Measurements from ENCODE around the gene PTGES2.
A peak's percentile ranks its signal among the peaks of the same experiment; 100 is the strongest.

The PTGES2 gene

GRCh38 chr9:128128836-128129590 is 1.5 kb upstream of the PTGES2 start:
- H3K4me1 Mint-ChIP-seq: peaks cover 51% of the 10 kb centered on the region
- no peak overlapping the region for H3K27ac Mint-ChIP-seq
- no peak for DNase-seq
- no peaks in the 10 kb centered on the region for H3K9me3 Mint-ChIP-seq
- peak overlapping the region; percentile 98 to 99 for H3K4me3 Mint-ChIP-seq
- no peak for ATAC-seq
- peaks cover 20% of the 10 kb centered on the region for H3K27me3 Mint-ChIP-seq

DNA sequence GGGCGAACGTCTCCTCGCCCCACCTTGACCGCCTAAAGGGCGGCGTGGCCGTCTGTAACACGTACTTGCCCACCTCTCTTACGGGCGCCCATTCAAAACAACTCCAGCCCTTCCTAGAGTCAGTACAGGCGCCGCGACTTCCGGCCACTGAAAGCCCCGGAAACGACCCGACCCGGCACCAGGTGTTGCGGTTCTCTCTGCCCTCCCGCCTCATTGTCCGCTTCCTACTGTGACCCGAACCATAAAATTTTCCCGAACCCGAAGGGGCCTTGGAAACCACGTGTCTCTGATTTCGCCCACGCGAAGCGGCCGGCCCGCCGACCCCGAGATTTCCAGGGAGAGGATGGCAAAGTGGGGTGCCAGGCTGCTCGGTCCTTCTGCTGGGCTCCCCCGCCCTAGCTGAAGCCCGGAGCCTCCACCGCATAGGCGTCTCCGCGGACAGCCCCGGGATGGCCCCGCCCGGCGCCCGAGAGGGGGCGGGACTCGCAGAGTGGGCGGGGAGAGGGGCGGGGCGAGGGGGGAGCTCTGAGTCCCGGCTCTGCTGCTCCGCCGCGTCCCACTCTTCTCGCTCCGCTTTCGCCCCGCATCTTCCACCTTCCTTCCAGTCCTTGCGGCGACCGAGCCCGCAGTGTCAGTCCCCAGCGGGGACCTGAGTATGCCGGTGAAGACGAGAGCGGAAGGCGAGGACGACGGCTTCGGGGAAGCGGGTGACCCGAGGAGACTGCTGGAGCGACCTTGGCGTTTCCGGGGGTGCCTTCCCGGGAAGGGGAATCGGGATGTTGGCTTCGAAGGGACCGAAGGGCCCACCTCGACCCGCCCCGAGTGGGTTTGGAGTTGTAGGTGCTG is 684 bp upstream of the PTGES2 start:
- Mint-ChIP-seq H3K4me3 (peak overlapping the region; percentile 98 to 99), H3K9me3 (no peaks in the 10 kb centered on the region), H3K27ac (peak overlapping the region; percentile 98 to 100), H3K4me1 (peaks cover 47% of the 10 kb centered on the region), H3K27me3 (peaks cover 12% of the 10 kb centered on the region)
- ATAC-seq (peak; percentile 88), DNase-seq (peak; percentile 91)

- ATAC-seq: no peak
- H3K4me3 Mint-ChIP-seq: peak overlapping the region; percentile 98 to 99
- H3K27ac Mint-ChIP-seq: peak overlapping the region in 1 of 2 donors; percentile 55
- no peaks in the 10 kb centered on the region for H3K9me3 Mint-ChIP-seq
- no peak for DNase-seq
- no peaks in the 10 kb centered on the region for H3K27me3 Mint-ChIP-seq
- H3K4me1 Mint-ChIP-seq: peaks cover 44% of the 10 kb centered on the region
These were observed 1.8 kb downstream of the PTGES2 start for GRCh38 chr9:128125580-128126354.

GRCh38 chr9:128124873-128125579 is 2.5 kb downstream of the PTGES2 start:
- Mint-ChIP-seq H3K27me3 (no peaks in the 10 kb centered on the region), H3K4me1 (peaks cover 44% of the 10 kb centered on the region), H3K9me3 (no peaks in the 10 kb centered on the region), H3K4me3 (peak overlapping the region; percentile 19 to 20), H3K27ac (peak overlapping the region in 1 of 2 donors; percentile 61)
- no peak for ATAC-seq
- DNase-seq: peak in 1 of 2 donors; percentile 50

- DNase-seq: no peak
- H3K4me3 Mint-ChIP-seq: no peak overlapping the region
- H3K27ac Mint-ChIP-seq: no peak overlapping the region
- H3K9me3 Mint-ChIP-seq: no peaks in the 10 kb centered on the region
- ATAC-seq: no peak
- no peaks in the 10 kb centered on the region for H3K27me3 Mint-ChIP-seq
- peaks cover 41% of the 10 kb centered on the region for H3K4me1 Mint-ChIP-seq
These were observed 3.1 kb downstream of the PTGES2 start for GRCh38 chr9:128124451-128124850.

GRCh38 chr9:128123451-128124080 is 4.0 kb downstream of the PTGES2 start:
- DNase-seq: no peak
- Mint-ChIP-seq H3K4me3 (no peak overlapping the region), H3K27ac (peak overlapping the region in 1 of 2 donors; percentile 30), H3K9me3 (no peaks in the 10 kb centered on the region), H3K4me1 (peaks cover 34% of the 10 kb centered on the region), H3K27me3 (no peaks in the 10 kb centered on the region)
- ATAC-seq: no peak

DNA sequence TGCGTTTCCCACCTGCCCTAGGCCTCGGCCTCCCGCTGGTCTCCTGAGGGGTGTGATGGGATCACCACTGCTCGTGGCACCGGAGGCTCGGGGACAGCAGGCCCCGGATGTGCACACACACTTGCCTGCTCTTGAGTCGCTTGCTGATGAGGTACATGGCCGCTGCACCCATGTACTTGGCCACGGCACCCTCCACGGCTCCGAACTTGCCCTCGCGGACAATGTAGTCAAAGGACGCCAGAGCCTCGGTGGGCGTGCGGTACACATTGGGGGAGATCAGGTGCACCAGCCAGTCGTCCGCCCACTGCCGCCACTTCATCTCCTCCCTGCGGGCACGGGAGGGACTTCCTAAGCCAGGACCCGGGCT is 4.7 kb downstream of the PTGES2 start:
- Mint-ChIP-seq H3K27ac (no peak overlapping the region), H3K4me1 (peaks cover 34% of the 10 kb centered on the region), H3K9me3 (no peaks in the 10 kb centered on the region), H3K27me3 (no peaks in the 10 kb centered on the region), H3K4me3 (no peak overlapping the region)
- DNase-seq (no peak), ATAC-seq (no peak)

GRCh38 chr9:128121924-128122808 is 5.4 kb downstream of the PTGES2 start:
- Mint-ChIP-seq H3K27me3 (no peaks in the 10 kb centered on the region), H3K27ac (no peak overlapping the region), H3K4me1 (peaks cover 39% of the 10 kb centered on the region), H3K4me3 (no peak overlapping the region), H3K9me3 (no peaks in the 10 kb centered on the region)
- ATAC-seq: no peak
- DNase-seq: no peak

- H3K27ac Mint-ChIP-seq: no peak overlapping the region
- peaks cover 35% of the 10 kb centered on the region for H3K4me1 Mint-ChIP-seq
- ATAC-seq (no peak), DNase-seq (no peak)
- no peaks in the 10 kb centered on the region for H3K9me3 Mint-ChIP-seq
- H3K4me3 Mint-ChIP-seq: no peak overlapping the region
- H3K27me3 Mint-ChIP-seq: no peaks in the 10 kb centered on the region
These were observed 6.1 kb downstream of the PTGES2 start for GRCh38 chr9:128121466-128121810.

DNA sequence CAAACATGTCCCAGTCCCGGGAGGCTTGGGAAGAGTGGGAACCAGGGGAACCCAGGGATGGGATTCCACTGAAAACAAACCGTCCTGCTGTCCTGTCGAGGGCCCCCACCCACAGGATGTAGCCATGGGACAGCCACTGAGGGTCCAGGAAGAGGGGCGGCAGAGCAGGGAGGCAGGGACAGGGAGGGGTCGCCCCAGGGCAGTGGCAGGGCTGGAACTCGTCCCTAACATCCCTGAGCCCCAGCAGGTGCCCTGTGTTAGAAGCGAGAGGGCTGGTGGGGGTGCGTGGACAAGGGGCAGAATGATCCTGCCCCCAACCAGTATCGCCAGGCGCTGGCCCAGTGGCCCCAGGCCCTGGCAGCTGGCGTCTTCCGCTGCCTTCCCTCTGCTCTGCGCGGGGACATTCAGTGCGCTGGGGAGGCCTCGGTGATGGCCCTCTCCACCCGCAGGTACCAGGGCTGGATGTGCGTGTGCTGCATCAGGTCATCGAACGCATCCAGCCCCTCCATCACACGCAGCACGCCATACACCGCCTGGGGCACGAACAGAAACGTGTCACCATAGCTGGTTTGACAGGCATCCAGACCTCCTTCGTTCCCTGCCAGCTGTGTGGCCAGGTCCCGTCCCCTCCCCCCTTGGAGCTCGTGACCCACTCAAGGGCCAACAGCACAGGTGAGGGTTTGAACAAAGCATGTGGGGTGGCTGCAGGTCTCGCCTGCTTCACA is 6.6 kb downstream of the PTGES2 start:
- H3K4me1 Mint-ChIP-seq: peaks cover 35% of the 10 kb centered on the region
- no peak for DNase-seq
- ATAC-seq: no peak
- H3K4me3 Mint-ChIP-seq: no peak overlapping the region
- peak overlapping the region in 1 of 2 donors; percentile 59 for H3K27ac Mint-ChIP-seq
- no peaks in the 10 kb centered on the region for H3K9me3 Mint-ChIP-seq
- H3K27me3 Mint-ChIP-seq: no peaks in the 10 kb centered on the region

- Mint-ChIP-seq H3K27ac (peak overlapping the region in 1 of 2 donors; percentile 59), H3K27me3 (no peaks in the 10 kb centered on the region), H3K9me3 (no peaks in the 10 kb centered on the region), H3K4me3 (no peak overlapping the region), H3K4me1 (peaks cover 35% of the 10 kb centered on the region)
- no peak for DNase-seq
- ATAC-seq: no peak
These were observed 7.3 kb downstream of the PTGES2 start for GRCh38 chr9:128120061-128120740.

- Mint-ChIP-seq H3K4me1 (peaks cover 30% of the 10 kb centered on the region), H3K9me3 (no peaks in the 10 kb centered on the region), H3K27ac (no peak overlapping the region), H3K27me3 (no peaks in the 10 kb centered on the region), H3K4me3 (no peak overlapping the region)
- ATAC-seq: peak; percentile 25
- DNase-seq: no peak
These were observed 8.4 kb downstream of the PTGES2 start for GRCh38 chr9:128118971-128119665.

GRCh38 chr9:128118472-128118857 is 9.1 kb downstream of the PTGES2 start:
- H3K27ac Mint-ChIP-seq: peak overlapping the region in 1 of 2 donors; percentile 42
- no peak for DNase-seq
- no peaks in the 10 kb centered on the region for H3K9me3 Mint-ChIP-seq
- no peaks in the 10 kb centered on the region for H3K27me3 Mint-ChIP-seq
- ATAC-seq: no peak
- no peak overlapping the region for H3K4me3 Mint-ChIP-seq
- peaks cover 30% of the 10 kb centered on the region for H3K4me1 Mint-ChIP-seq

All from stimulated activated naive CD8-positive, alpha-beta T cell treated with anti-CD3 and anti-CD28 coated beads, Interleukin-15, amount 100 ng/mL, for 72 hours (primary cell).